ENCODE measurements around the gene PRDM16.

GRCh38 chr1:3115275-3116149 lies 46.5 kb downstream of the PRDM16 start:
- TF ChIP-seq CTCF (IDR thresholded peaks at IDR 0.05) = no peak
- no peak for TF ChIP-seq POLR2A (IDR thresholded peaks at IDR 0.05)
- TF ChIP-seq EP300 (IDR thresholded peaks at IDR 0.05) = no peak
